Measurements from ENCODE around the gene EP400.
A peak's percentile ranks its signal among the peaks of the same experiment; 100 is the strongest.

EP400 gene

GRCh38 chr12:131927110-131928079 lies 22.3 kb upstream of the EP400 start:
- FAIRE-seq (no peak), DNase-seq (ENCODE audit: insufficient read length, low spot score) (no peak)

GRCh38 chr12:131928080-131928710 lies 21.5 kb upstream of the EP400 start:
- FAIRE-seq (no peak), DNase-seq (ENCODE audit: insufficient read length, low spot score) (no peak)

GRCh38 chr12:131928711-131929580 lies 20.8 kb upstream of the EP400 start, which contains the start of gene PUS1:
PUS1 (plus strand) TSS chr12:131929276; CDS start chr12:131929723, 447 bp downstream.
- FAIRE-seq = peak; percentile 82
- DNase-seq (ENCODE audit: insufficient read length, low spot score) = peak; percentile 98

- FAIRE-seq = no peak
Observed at GRCh38 chr12:131929581-131930456, 19.9 kb upstream of the EP400 start.

GRCh38 chr12:131930510-131930909 lies 19.2 kb upstream of the EP400 start:
- DNase-seq (ENCODE audit: insufficient read length, low spot score) = no peak
- FAIRE-seq = no peak

More at GRCh38 chr12:131929581-131930456, 19.9 kb upstream of the EP400 start:
- no peak for DNase-seq (ENCODE audit: insufficient read length, low spot score)

GRCh38 chr12:131933387-131933786 lies 16.4 kb upstream of the EP400 start:
- no peak for FAIRE-seq
- DNase-seq (ENCODE audit: insufficient read length, low spot score) = no peak

GRCh38 chr12:131934535-131934934 lies 15.2 kb upstream of the EP400 start:
- FAIRE-seq = no peak
- no peak for DNase-seq (ENCODE audit: insufficient read length, low spot score)

GRCh38 chr12:131938082-131938481 lies 11.7 kb upstream of the EP400 start:
- no peak for FAIRE-seq
- no peak for DNase-seq (ENCODE audit: insufficient read length, low spot score)

GRCh38 chr12:131939007-131939406 lies 10.7 kb upstream of the EP400 start:
- no peak for FAIRE-seq
- DNase-seq (ENCODE audit: insufficient read length, low spot score) = no peak

- DNase-seq (ENCODE audit: insufficient read length, low spot score) (no peak), FAIRE-seq (no peak)
Observed at GRCh38 chr12:131940141-131940547, 9.6 kb upstream of the EP400 start.

GRCh38 chr12:131941116-131941986 lies 8.4 kb upstream of the EP400 start:
- DNase-seq (ENCODE audit: insufficient read length, low spot score) = no peak
- FAIRE-seq = no peak

GRCh38 chr12:131941987-131942341 lies 7.8 kb upstream of the EP400 start:
- no peak for FAIRE-seq

GRCh38 chr12:131942671-131943070 lies 7.1 kb upstream of the EP400 start:
- FAIRE-seq = no peak

More at GRCh38 chr12:131941987-131942341, 7.8 kb upstream of the EP400 start:
- DNase-seq (ENCODE audit: insufficient read length, low spot score) = no peak

GRCh38 chr12:131943389-131943788 lies 6.4 kb upstream of the EP400 start:
- no peak for DNase-seq (ENCODE audit: insufficient read length, low spot score)
- FAIRE-seq = no peak

More at GRCh38 chr12:131942671-131943070, 7.1 kb upstream of the EP400 start:
- DNase-seq (ENCODE audit: insufficient read length, low spot score) = no peak

- FAIRE-seq = no peak
- no peak for DNase-seq (ENCODE audit: insufficient read length, low spot score)
Observed at GRCh38 chr12:131943876-131944275, 5.9 kb upstream of the EP400 start.

- FAIRE-seq = no peak
Observed at GRCh38 chr12:131944601-131945251, 5.0 kb upstream of the EP400 start.

GRCh38 chr12:131946757-131947156 lies 3.0 kb upstream of the EP400 start:
- DNase-seq (ENCODE audit: insufficient read length, low spot score) (no peak), FAIRE-seq (no peak)

More at GRCh38 chr12:131944601-131945251, 5.0 kb upstream of the EP400 start:
- DNase-seq (ENCODE audit: insufficient read length, low spot score) = no peak

- DNase-seq (ENCODE audit: insufficient read length, low spot score) (no peak), FAIRE-seq (no peak)
Observed at GRCh38 chr12:131947482-131948027, 2.2 kb upstream of the EP400 start.
